OCI-LY1 (cell line): Measurements from ENCODE around the gene TOR4A.

Experiments used
- H2AFZ ChIP-seq: fragments of 200-600 bp; sonication (generic), shearing (Covaris generic); 2 replicates; pipeline ENCODE4 v1.6.0; 2014; ENCODE audit warnings: antibody characterized with exemption, mild to moderate bottlenecking, low read length
- H3F3A ChIP-seq: fragments of 200-600 bp; sonication (generic), shearing (Covaris generic); 2 replicates; pipeline ENCODE4 v1.6.0; 2014; ENCODE audit warnings: mild to moderate bottlenecking, antibody characterized with exemption, low read length, moderate library complexity; ENCODE audit not compliant: insufficient read depth
- H3K27ac ChIP-seq: fragments of 200-600 bp; sonication (generic); 2 replicates; pipeline ENCODE4 v1.5.1; 2014; ENCODE audit warnings: low read length, mixed run types, mild to moderate bottlenecking, low read depth; ENCODE audit not compliant: poor library complexity, severe bottlenecking
- H3K27me3 ChIP-seq: fragments of 200-600 bp; sonication (generic); 2 replicates; pipeline ENCODE4 v1.6.0; 2014; ENCODE audit warnings: antibody characterized with exemption, mild to moderate bottlenecking, low read length, moderate library complexity; ENCODE audit not compliant: insufficient read depth
- H3K36me3 ChIP-seq: fragments of 200-600 bp; sonication (generic); 2 replicates; pipeline ENCODE4 v1.6.1; 2014; ENCODE audit warnings: mild to moderate bottlenecking, antibody characterized with exemption, low read length, moderate library complexity, mixed read lengths; ENCODE audit not compliant: insufficient read depth
- H3K4me1 ChIP-seq: fragments of 200-600 bp; sonication (generic); 2 replicates; pipeline ENCODE4 v1.5.1; 2014; ENCODE audit warnings: mild to moderate bottlenecking, low read length, moderate library complexity; ENCODE audit not compliant: insufficient read depth, severe bottlenecking
- H3K4me2 ChIP-seq: fragments of 200-600 bp; sonication (generic), shearing (Covaris generic); 2 replicates; pipeline ENCODE4 v1.6.1; 2014; ENCODE audit warnings: low read length
- H3K4me3 ChIP-seq: fragments of 200-600 bp; sonication (generic); 2 replicates; pipeline ENCODE4 v1.5.1; 2014; ENCODE audit warnings: low read length, low read depth, mild to moderate bottlenecking, mixed read lengths; ENCODE audit not compliant: poor library complexity, severe bottlenecking
- H3K79me2 ChIP-seq: fragments of 200-600 bp; shearing (Covaris generic); 2 replicates; pipeline ENCODE4 v1.6.1; 2016; ENCODE audit warnings: mixed run types, low read length, mixed read lengths; ENCODE audit not compliant: insufficient read depth
- H3K9ac ChIP-seq: fragments of 200-600 bp; sonication (generic), shearing (Covaris generic); 2 replicates; pipeline ENCODE4 v1.6.1; 2014; ENCODE audit warnings: mild to moderate bottlenecking, low read length, mixed read lengths
- H3K9me2 ChIP-seq: fragments of 200-600 bp; sonication (generic), shearing (Covaris generic); 2 replicates; pipeline ENCODE4 v1.6.1; 2014; ENCODE audit warnings: low read depth, mild to moderate bottlenecking, low read length, mixed read lengths
- H3K9me3 ChIP-seq: fragments of 200-600 bp; shearing (Covaris generic); 2 replicates; pipeline ENCODE4 v1.6.1; 2014; ENCODE audit warnings: low read length, mixed read lengths
- H4K20me1 ChIP-seq: fragments of 200-600 bp; sonication (generic), shearing (Covaris generic); 2 replicates; pipeline ENCODE4 v1.6.0; 2016; ENCODE audit warnings: mild to moderate bottlenecking, low read length; ENCODE audit not compliant: insufficient read depth
- EZH2 ChIP-seq: fragments of 200-600 bp; sonication (generic), shearing (Covaris generic); IDR thresholded peaks from 2 replicates; pipeline ENCODE4 v1.8.0; 2017; ENCODE audit warnings: borderline replicate concordance, mixed run types, mild to moderate bottlenecking, antibody characterized with exemption, low read length, moderate library complexity, mixed read lengths
- TF ChIP-seq, protein P1 (sequence below): fragments of 200-600 bp; sonication (generic), shearing (Covaris generic); IDR thresholded peaks from 2 replicates; pipeline ENCODE4 v1.5.1; 2017; ENCODE audit warnings: mild to moderate bottlenecking, antibody characterized with exemption, low read length, moderate library complexity, mixed read lengths

TOR4A gene

DNA sequence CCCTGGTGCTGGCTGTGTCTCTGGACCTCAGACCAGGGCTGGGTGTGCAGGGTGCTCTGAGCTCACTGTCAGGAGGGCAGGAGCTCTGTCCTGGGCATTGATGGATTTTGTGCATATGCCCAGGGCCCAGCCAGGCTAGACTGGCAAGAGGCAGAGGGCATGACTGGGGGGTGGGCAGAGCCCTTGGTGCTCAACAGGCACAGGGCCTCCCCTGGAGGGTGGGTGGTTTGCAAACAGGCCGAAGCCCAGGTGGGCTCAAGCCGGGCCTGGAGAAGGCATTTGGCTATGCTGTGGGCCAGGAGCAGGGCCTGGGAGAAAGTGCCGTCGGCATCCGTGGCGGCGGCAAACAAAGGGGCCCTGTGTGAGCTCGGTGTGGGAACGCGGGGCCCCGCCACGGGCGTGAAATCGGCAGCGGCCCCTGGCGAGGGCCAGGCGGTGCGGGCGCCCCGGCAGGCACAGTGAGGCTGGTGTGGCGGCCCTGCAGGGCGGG is 26.4 kb downstream of the TOR4A start:
- H3K79me2 ChIP-seq: no peaks in the 10 kb centered on the region
- H3K27ac ChIP-seq: no peak overlapping the region
- H3K27me3 ChIP-seq: peaks cover 13% of the 10 kb centered on the region; the same call in 1 of the 2 replicates
- H3K4me1 ChIP-seq: peaks cover 14% of the 10 kb centered on the region
- peaks cover 6% of the 10 kb centered on the region; the same call in 1 of the 2 replicates for H3F3A ChIP-seq
- no peaks in the 10 kb centered on the region for H3K9me2 ChIP-seq
- H3K4me2 ChIP-seq: no peak overlapping the region
- no peak overlapping the region for H3K9ac ChIP-seq
- H4K20me1 ChIP-seq: no peaks in the 10 kb centered on the region
- TF ChIP-seq EZH2: no peak
- TF ChIP-seq, protein P1, sequence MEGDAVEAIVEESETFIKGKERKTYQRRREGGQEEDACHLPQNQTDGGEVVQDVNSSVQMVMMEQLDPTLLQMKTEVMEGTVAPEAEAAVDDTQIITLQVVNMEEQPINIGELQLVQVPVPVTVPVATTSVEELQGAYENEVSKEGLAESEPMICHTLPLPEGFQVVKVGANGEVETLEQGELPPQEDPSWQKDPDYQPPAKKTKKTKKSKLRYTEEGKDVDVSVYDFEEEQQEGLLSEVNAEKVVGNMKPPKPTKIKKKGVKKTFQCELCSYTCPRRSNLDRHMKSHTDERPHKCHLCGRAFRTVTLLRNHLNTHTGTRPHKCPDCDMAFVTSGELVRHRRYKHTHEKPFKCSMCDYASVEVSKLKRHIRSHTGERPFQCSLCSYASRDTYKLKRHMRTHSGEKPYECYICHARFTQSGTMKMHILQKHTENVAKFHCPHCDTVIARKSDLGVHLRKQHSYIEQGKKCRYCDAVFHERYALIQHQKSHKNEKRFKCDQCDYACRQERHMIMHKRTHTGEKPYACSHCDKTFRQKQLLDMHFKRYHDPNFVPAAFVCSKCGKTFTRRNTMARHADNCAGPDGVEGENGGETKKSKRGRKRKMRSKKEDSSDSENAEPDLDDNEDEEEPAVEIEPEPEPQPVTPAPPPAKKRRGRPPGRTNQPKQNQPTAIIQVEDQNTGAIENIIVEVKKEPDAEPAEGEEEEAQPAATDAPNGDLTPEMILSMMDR: no peak
- no peak overlapping the region for H2AFZ ChIP-seq
- no peaks in the 10 kb centered on the region for H3K9me3 ChIP-seq
- H3K36me3 ChIP-seq: no peaks in the 10 kb centered on the region
- no peak overlapping the region for H3K4me3 ChIP-seq

- Histone ChIP-seq H3K79me2 (no peaks in the 10 kb centered on the region), H3K36me3 (no peaks in the 10 kb centered on the region), H2AFZ (no peak overlapping the region), H3K4me3 (no peak overlapping the region), H3K9ac (no peak overlapping the region), H3K27ac (no peak overlapping the region), H3K4me1 (peaks cover 14% of the 10 kb centered on the region), H3K4me2 (no peak overlapping the region), H3F3A (peaks cover 6% of the 10 kb centered on the region; the same call in 1 of the 2 replicates), H3K9me3 (no peaks in the 10 kb centered on the region), H4K20me1 (no peaks in the 10 kb centered on the region), H3K9me2 (no peaks in the 10 kb centered on the region), H3K27me3 (peaks cover 13% of the 10 kb centered on the region; the same call in 1 of the 2 replicates)
- no peak for TF ChIP-seq EZH2
- TF ChIP-seq, protein P1: no peak
Measured at GRCh38 chr9:137304383-137305059, 27.0 kb downstream of the TOR4A start.

- Histone ChIP-seq H3K9me2 (no peaks in the 10 kb centered on the region), H4K20me1 (no peaks in the 10 kb centered on the region), H3K4me1 (peaks cover 14% of the 10 kb centered on the region), H3K9ac (no peak overlapping the region), H3K27ac (no peak overlapping the region), H3F3A (peaks cover 6% of the 10 kb centered on the region; the same call in 1 of the 2 replicates), H3K9me3 (no peaks in the 10 kb centered on the region), H3K4me2 (no peak overlapping the region), H3K4me3 (no peak overlapping the region), H2AFZ (no peak overlapping the region), H3K79me2 (no peaks in the 10 kb centered on the region), H3K27me3 (peaks cover 13% of the 10 kb centered on the region; the same call in 1 of the 2 replicates), H3K36me3 (no peaks in the 10 kb centered on the region)
- TF ChIP-seq, protein P1: no peak
- no peak for TF ChIP-seq EZH2
Measured at GRCh38 chr9:137305060-137305797, 27.7 kb downstream of the TOR4A start.
